BLaER1 (cell line): ENCODE measurements around the gene FKBP15.
"Not testable (repeated sequence)": the region's sequence is repeated elsewhere in the genome, so short reads cannot be mapped to it uniquely, and the experiment has no call there.

Source experiments
- H3K27ac ChIP-seq: shearing (Covaris generic); formaldehyde crosslinking; 2 replicates; pipeline ENCODE4 v1.8.1; 2022
- H3K27me3 ChIP-seq: shearing (Covaris generic); formaldehyde crosslinking; 2 replicates; pipeline ENCODE4 v1.8.1; 2022
- H3K36me3 ChIP-seq: shearing (Covaris generic); formaldehyde crosslinking; 2 replicates; pipeline ENCODE4 v1.8.1; 2022
- H3K4me1 ChIP-seq: shearing (Covaris generic); formaldehyde crosslinking; 2 replicates; pipeline ENCODE4 v1.8.1; 2022
- H3K4me2 ChIP-seq: shearing (Covaris generic); formaldehyde crosslinking; 2 replicates; pipeline ENCODE4 v1.8.1; 2022
- H3K4me3 ChIP-seq: shearing (Covaris generic); formaldehyde crosslinking; 2 replicates; pipeline ENCODE4 v1.8.1; 2022
- H3K9ac ChIP-seq: shearing (Covaris generic); formaldehyde crosslinking; 2 replicates; pipeline ENCODE4 v1.8.1; 2022
- H3K9me3 ChIP-seq: shearing (Covaris generic); formaldehyde crosslinking; 2 replicates; pipeline ENCODE4 v1.8.1; 2022
- H4K20me1 ChIP-seq: shearing (Covaris generic); formaldehyde crosslinking; 2 replicates; pipeline ENCODE4 v1.8.1; 2022
- Cebpa-rat ChIP-seq: shearing (Covaris generic); IDR thresholded peaks from 2 replicates; pipeline ENCODE4 v1.8.1; 2022

Gene FKBP15

DNA sequence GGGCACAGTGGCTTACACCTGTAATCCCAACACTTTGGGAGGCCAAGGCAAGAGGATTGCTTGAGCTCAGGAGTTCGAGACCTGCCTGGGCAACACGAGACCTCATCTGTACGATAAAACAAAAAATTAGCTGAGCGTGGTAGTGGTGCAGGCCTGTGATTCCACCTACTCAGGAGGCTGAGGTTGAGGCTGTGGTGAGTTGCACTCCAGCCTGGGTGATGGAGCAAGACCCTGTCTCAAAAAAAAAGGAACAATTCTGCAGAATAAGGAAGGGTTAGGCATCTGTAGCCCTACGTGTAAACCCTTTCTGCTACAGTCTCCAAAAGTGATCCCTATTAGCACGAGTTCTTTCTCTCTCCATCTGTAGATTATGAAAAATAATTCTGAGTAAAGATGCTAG lies 34.4 kb upstream of the FKBP15 start:
- no peaks in the 10 kb centered on the region for H3K27me3 ChIP-seq
- H3K36me3 ChIP-seq = peaks cover 55% of the 10 kb centered on the region
- H3K27ac ChIP-seq = no peak overlapping the region
- no peak overlapping the region for H3K9ac ChIP-seq
- peaks cover 5% of the 10 kb centered on the region; the same call in 1 of the 2 replicates for H3K9me3 ChIP-seq
- H3K4me2 ChIP-seq = no peak overlapping the region
- no peaks in the 10 kb centered on the region for H3K4me1 ChIP-seq
- H4K20me1 ChIP-seq = no peaks in the 10 kb centered on the region
- no peak for TF ChIP-seq Cebpa-rat
- no peak overlapping the region for H3K4me3 ChIP-seq

DNA sequence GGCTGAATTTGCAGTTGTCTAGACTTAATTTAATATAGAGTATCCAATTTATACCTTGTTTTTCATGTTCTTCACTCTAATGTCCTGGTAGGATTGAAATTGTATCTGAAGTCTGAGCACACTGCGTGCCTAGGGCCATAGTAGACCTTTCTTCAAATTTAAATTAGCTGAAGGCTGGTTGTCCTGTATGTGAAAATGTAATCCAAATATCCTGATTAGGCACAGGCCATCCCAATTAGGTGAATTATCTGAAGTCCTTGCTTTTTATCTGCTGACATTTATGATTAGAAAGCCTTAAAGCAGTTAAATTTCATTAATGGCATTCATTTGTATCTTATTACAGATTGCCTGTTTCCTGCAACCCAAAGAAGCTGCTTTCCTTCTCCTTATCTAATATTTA lies 33.9 kb upstream of the FKBP15 start:
- Histone ChIP-seq H3K4me3 (no peak overlapping the region), H3K4me1 (no peaks in the 10 kb centered on the region), H3K27me3 (no peaks in the 10 kb centered on the region), H3K9me3 (peaks cover 5% of the 10 kb centered on the region; the same call in 1 of the 2 replicates), H3K9ac (no peak overlapping the region), H3K27ac (no peak overlapping the region), H4K20me1 (no peaks in the 10 kb centered on the region), H3K36me3 (peaks cover 50% of the 10 kb centered on the region), H3K4me2 (no peak overlapping the region)
- no peak for TF ChIP-seq Cebpa-rat

DNA sequence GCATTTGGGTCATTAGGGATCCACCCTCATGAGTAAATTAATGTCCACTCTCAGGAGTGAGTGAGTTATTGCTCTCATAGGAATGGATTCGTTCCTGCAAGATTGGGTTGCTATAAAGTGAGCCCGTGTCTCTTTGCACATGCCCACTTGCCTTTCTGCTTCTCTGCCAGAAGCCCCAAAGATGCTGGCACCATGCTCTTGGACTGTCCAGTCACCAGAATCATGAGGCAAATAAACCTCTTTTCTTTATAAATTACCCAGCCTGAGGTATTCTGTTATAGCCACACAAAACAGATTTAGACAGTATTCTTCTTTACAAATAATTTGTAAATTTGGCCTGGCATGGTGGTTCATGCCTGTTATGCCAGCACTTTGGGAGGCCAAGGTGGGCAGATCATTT lies 29.7 kb upstream of the FKBP15 start:
- no peak overlapping the region for H3K4me3 ChIP-seq
- H3K4me1 ChIP-seq = no peaks in the 10 kb centered on the region
- H3K4me2 ChIP-seq = no peak overlapping the region
- H3K9me3 ChIP-seq = peaks cover 9% of the 10 kb centered on the region; the same call in 1 of the 2 replicates
- H3K27me3 ChIP-seq = no peaks in the 10 kb centered on the region
- no peak overlapping the region for H3K27ac ChIP-seq
- H3K9ac ChIP-seq = no peak overlapping the region
- TF ChIP-seq Cebpa-rat = no peak
- H3K36me3 ChIP-seq = peaks cover 10% of the 10 kb centered on the region; the same call in 1 of the 2 replicates
- H4K20me1 ChIP-seq = no peaks in the 10 kb centered on the region

DNA sequence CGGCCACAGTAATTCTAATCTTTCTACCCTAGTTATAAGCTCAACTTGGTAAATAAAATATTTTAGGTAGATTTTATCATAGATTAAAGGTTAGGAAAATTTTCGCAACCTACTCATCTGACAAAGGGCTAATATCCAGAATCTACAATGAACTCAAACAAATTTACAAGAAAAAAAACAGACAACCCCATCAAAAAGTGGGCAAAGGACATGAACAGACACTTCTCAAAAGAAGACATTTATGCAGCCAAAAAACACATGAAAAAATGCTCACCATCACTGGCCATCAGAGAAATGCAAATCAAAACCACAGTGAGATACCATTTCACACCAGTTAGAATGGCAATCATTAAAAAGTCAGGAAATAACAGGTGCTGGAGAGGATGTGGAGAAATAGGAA lies 28.6 kb upstream of the FKBP15 start:
- not testable (repeated sequence) for H3K4me1 ChIP-seq, H4K20me1 ChIP-seq, H3K4me2 ChIP-seq, H3K9me3 ChIP-seq, H3K9ac ChIP-seq, H3K4me3 ChIP-seq, H3K36me3 ChIP-seq, H3K27me3 ChIP-seq, H3K27ac ChIP-seq

- Histone ChIP-seq H3K27me3 (no peaks in the 10 kb centered on the region), H3K27ac (no peak overlapping the region)
- TF ChIP-seq Cebpa-rat = no peak
Measured at GRCh38 chr9:113247640-113248039, 26.6 kb upstream of the FKBP15 start.

DNA sequence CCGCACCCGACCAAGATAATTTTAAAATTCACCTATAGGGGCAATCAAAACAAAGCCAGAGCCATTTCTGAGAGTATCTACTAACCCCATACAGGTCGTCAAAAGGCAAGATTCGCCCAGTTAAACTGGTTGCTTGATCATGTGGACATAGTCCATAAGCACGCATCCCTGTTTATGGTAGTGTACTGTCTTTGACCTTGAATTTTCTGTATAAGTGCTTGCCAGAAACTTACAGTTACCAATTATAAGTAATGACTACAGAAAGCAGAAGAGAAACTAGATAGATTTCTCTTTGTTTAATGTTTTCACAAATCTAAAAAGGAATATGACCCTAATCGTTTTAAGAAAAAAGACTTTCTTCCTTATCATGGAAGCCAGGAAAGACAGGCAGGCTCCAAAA lies 25.9 kb upstream of the FKBP15 start:
- H3K27ac ChIP-seq = no peak overlapping the region
- no peak overlapping the region for H3K4me2 ChIP-seq
- peaks cover 9% of the 10 kb centered on the region; the same call in 1 of the 2 replicates for H3K9me3 ChIP-seq
- no peaks in the 10 kb centered on the region; the same call in 1 of the 2 replicates for H3K36me3 ChIP-seq
- no peak overlapping the region for H3K4me3 ChIP-seq
- no peaks in the 10 kb centered on the region for H4K20me1 ChIP-seq
- no peaks in the 10 kb centered on the region for H3K27me3 ChIP-seq
- H3K9ac ChIP-seq = no peak overlapping the region
- H3K4me1 ChIP-seq = peaks cover 20% of the 10 kb centered on the region
- no peak for TF ChIP-seq Cebpa-rat

More at GRCh38 chr9:113247640-113248039, 26.6 kb upstream of the FKBP15 start:
- Histone ChIP-seq H3K9ac (no peak overlapping the region), H3K4me3 (no peak overlapping the region), H3K36me3 (no peaks in the 10 kb centered on the region; the same call in 1 of the 2 replicates), H3K9me3 (peaks cover 9% of the 10 kb centered on the region; the same call in 1 of the 2 replicates), H3K4me2 (no peak overlapping the region), H4K20me1 (no peaks in the 10 kb centered on the region), H3K4me1 (peaks cover 13% of the 10 kb centered on the region)

DNA sequence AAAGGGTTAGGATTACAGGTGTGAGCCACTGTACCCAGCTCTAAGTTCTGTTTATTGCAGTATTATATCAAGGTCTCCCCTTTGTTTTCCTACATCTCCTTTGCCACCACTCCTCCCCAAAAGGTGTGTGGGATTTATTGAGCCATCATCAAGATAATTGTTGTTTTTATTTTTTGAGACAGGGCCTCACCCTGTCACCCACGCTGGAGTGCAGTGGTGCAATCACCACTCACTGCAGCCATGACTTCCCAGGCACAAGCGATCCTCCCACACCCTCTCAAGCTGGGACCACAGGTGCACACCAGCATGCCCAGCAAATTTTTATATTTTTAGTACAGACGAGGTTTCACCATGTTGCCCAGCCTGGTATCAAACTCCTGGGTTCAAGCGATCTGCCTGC lies 24.8 kb upstream of the FKBP15 start:
- H3K27me3 ChIP-seq = no peaks in the 10 kb centered on the region
- no peaks in the 10 kb centered on the region for H4K20me1 ChIP-seq
- H3K9me3 ChIP-seq = peaks cover 6% of the 10 kb centered on the region; the same call in 1 of the 2 replicates
- TF ChIP-seq Cebpa-rat = no peak
- no peak overlapping the region for H3K9ac ChIP-seq
- no peak overlapping the region for H3K4me2 ChIP-seq
- H3K4me1 ChIP-seq = peaks cover 21% of the 10 kb centered on the region
- no peak overlapping the region for H3K27ac ChIP-seq
- no peaks in the 10 kb centered on the region; the same call in 1 of the 2 replicates for H3K36me3 ChIP-seq
- H3K4me3 ChIP-seq = no peak overlapping the region

DNA sequence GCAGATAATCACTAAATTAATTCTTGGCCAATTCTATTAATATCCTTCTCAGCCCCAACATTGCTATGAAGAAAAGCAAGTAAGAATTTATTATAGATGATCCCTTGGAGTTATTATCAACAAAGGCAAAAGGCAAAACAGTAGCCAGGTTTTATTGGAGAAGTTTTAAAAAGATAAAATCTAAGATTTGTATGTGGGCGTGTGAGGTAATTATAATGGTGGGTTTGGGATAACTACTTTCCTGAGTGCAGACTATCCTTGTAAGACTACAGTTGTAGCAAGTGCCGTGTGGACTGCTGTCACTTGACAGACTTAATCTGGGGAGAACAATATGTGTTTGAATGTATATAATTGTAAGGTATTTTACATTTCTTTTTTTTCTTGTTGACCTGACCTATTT lies 23.5 kb upstream of the FKBP15 start:
- no peaks in the 10 kb centered on the region for H4K20me1 ChIP-seq
- TF ChIP-seq Cebpa-rat = no peak

DNA sequence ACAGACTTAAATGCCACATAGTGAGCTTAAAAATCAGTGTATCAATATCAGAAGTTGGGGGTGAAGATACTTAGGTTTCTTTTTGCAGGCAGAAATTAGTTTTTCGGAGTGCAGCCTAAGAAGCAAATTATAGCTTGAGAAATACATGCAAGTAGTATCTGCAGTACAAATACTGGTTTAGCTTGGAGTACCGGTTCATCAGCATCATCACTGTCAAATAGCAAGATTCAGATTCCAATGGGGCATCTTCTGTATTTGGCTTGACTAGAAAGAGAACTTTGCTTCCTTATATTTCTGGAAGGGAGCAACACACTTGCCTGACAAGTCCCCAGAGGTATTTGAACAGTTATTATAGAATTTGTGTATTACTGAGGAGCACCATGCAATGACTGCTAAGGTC lies 20.1 kb upstream of the FKBP15 start:
- no peak for TF ChIP-seq Cebpa-rat
- no peak overlapping the region for H3K27ac ChIP-seq
- no peaks in the 10 kb centered on the region for H3K27me3 ChIP-seq
- H3K4me2 ChIP-seq = no peak overlapping the region
- no peaks in the 10 kb centered on the region for H4K20me1 ChIP-seq
- no peaks in the 10 kb centered on the region for H3K36me3 ChIP-seq
- H3K4me3 ChIP-seq = no peak overlapping the region
- H3K4me1 ChIP-seq = peaks cover 38% of the 10 kb centered on the region
- H3K9me3 ChIP-seq = no peaks in the 10 kb centered on the region
- no peak overlapping the region for H3K9ac ChIP-seq

More for the DNA sequence above, 23.5 kb upstream of the FKBP15 start:
- Histone ChIP-seq H3K4me3 (no peak overlapping the region), H3K36me3 (no peaks in the 10 kb centered on the region), H3K27ac (no peak overlapping the region), H3K27me3 (no peaks in the 10 kb centered on the region), H3K4me2 (no peak overlapping the region), H3K9ac (no peak overlapping the region), H3K9me3 (peaks cover 4% of the 10 kb centered on the region; the same call in 1 of the 2 replicates), H3K4me1 (peaks cover 23% of the 10 kb centered on the region)

- Histone ChIP-seq H3K36me3 (no peaks in the 10 kb centered on the region), H3K9ac (0 out of 2 replicates have a peak overlapping the region, but pooled peaks have one; percentile 12), H3K27me3 (no peaks in the 10 kb centered on the region), H3K9me3 (no peaks in the 10 kb centered on the region), H3K27ac (no peak overlapping the region), H3K4me2 (peak overlapping the region; percentile 61), H4K20me1 (no peaks in the 10 kb centered on the region), H3K4me3 (no peak overlapping the region), H3K4me1 (peaks cover 47% of the 10 kb centered on the region)
- TF ChIP-seq Cebpa-rat = no peak
Measured at GRCh38 chr9:113238859-113239232, 17.8 kb upstream of the FKBP15 start.
